Karpas-422 (cell line): Measurements from ENCODE around the gene RRP1. TPM values are rescaled to one million over a fixed set of nuclear protein-coding genes. Genes with fewer than 3 reads are reported as not detected.

Experiments used
- DNase-seq: peaks from one replicate; pipeline ENCODE4 v3.0.0-alpha.2; 2015
- H2AFZ ChIP-seq: fragments of 200-600 bp; sonication (generic); 2 replicates; pipeline ENCODE4 v1.6.1; 2014; ENCODE audit warnings: antibody characterized with exemption, low read length, mixed read lengths
- H3K27ac ChIP-seq: fragments of 200-600 bp; sonication (generic); 2 replicates; pipeline ENCODE4 v1.5.1; 2014; ENCODE audit warnings: mild to moderate bottlenecking, low read length, moderate library complexity
- H3K27me3 ChIP-seq: fragments of 200-600 bp; sonication (generic); 2 replicates; pipeline ENCODE4 v1.6.1; 2014; ENCODE audit warnings: low read length, mixed read lengths
- H3K36me3 ChIP-seq: fragments of 200-600 bp; sonication (generic); 2 replicates; pipeline ENCODE4 v1.6.1; 2014; ENCODE audit warnings: low read length, mixed read lengths; ENCODE audit not compliant: insufficient read depth
- H3K4me1 ChIP-seq: fragments of 200-600 bp; sonication (generic); 2 replicates; pipeline ENCODE4 v1.6.1; 2014; ENCODE audit warnings: mild to moderate bottlenecking, low read length, mixed read lengths
- H3K4me2 ChIP-seq: fragments of 200-600 bp; sonication (generic); 2 replicates; pipeline ENCODE4 v1.6.1; 2014; ENCODE audit warnings: low read length, low read depth, mild to moderate bottlenecking; ENCODE audit not compliant: poor library complexity, severe bottlenecking
- H3K4me3 ChIP-seq: fragments of 200-600 bp; sonication (generic); 2 replicates; pipeline ENCODE4 v1.5.1; 2014; ENCODE audit warnings: mild to moderate bottlenecking, antibody characterized with exemption, low read length, mixed read lengths
- H3K79me2 ChIP-seq: fragments of 200-600 bp; sonication (generic); 2 replicates; pipeline ENCODE4 v1.6.1; 2014; ENCODE audit warnings: mild to moderate bottlenecking, low read length, mixed read lengths
- H3K9ac ChIP-seq: fragments of 200-600 bp; sonication (generic); 2 replicates; pipeline ENCODE4 v1.6.0; 2014; ENCODE audit warnings: low read length
- H3K9me2 ChIP-seq: fragments of 200-600 bp; sonication (generic), shearing (Covaris generic); replicated peaks from 2 replicates; pipeline ENCODE4 v1.6.0; 2014; ENCODE audit warnings: mild to moderate bottlenecking, low read length, moderate library complexity; ENCODE audit not compliant: insufficient read depth
- H3K9me3 ChIP-seq: fragments of 300-700, 200-600 bp; sonication (generic); 2 replicates; pipeline ENCODE4 v1.6.1; 2014; ENCODE audit warnings: low read length, mixed read lengths
- H4K20me1 ChIP-seq: fragments of 200-600 bp; sonication (generic); 2 replicates; pipeline ENCODE4 v1.6.1; 2014; ENCODE audit warnings: mild to moderate bottlenecking, antibody characterized with exemption, low read length, low read depth; ENCODE audit not compliant: insufficient read depth
- total RNA-seq: library from RNA; depleted of rRNA; stranded (reverse); fragments of >200 nt; shearing (Covaris generic); gene quantifications from 2 replicates; pipeline ENCODE4 v1.2.3, GENCODE V29; 2014; ENCODE audit warnings: low replicate concordance

Gene RRP1
- total RNA-seq, 1 experiment from 2014 or later: 28.8 TPM

DNA sequence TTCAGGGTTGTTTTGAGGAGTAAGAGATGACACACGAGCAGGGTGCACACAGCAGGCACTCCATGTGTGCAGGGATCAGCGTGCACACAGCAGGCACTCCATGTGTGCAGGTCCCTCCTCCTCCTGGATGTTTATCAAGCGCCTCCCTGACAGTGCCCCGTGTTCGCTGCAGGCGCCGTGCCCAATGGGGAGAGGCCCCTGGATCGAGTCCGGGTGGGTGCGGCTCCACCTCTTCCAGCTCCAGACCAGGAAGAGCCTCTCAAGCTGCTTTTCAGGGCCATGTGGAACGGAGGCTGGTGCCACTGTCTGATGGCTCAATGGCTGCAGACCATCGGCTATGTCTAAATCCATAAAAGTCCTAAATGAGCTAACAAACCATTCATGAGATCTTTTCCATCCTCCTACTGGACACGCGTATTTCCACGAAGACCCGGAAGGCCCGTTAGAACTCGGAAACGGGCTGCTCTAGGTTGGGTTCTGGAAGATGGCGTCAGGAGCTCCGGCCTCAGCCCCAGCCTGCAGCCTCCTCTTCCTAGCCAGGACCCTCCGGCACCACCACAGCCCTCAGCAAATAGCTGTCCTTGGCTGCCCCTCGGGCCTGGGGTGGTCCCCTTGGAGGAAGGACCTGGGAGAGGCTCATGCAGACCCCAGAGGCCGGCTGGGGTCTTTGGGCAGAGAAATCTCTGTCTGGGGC is 36.0 kb downstream of the RRP1 start:
- no peaks in the 10 kb centered on the region for H3K27me3 ChIP-seq
- H3K9me2 ChIP-seq: no peaks in the 10 kb centered on the region
- no peaks in the 10 kb centered on the region for H3K36me3 ChIP-seq
- no peaks in the 10 kb centered on the region for H3K4me1 ChIP-seq
- DNase-seq: no peak
- H3K79me2 ChIP-seq: no peaks in the 10 kb centered on the region
- no peak overlapping the region for H3K9ac ChIP-seq
- no peak overlapping the region for H3K27ac ChIP-seq
- H4K20me1 ChIP-seq: no peaks in the 10 kb centered on the region
- no peak overlapping the region for H3K4me3 ChIP-seq
- H2AFZ ChIP-seq: no peak overlapping the region
- no peak overlapping the region for H3K4me2 ChIP-seq
- no peaks in the 10 kb centered on the region for H3K9me3 ChIP-seq

DNA sequence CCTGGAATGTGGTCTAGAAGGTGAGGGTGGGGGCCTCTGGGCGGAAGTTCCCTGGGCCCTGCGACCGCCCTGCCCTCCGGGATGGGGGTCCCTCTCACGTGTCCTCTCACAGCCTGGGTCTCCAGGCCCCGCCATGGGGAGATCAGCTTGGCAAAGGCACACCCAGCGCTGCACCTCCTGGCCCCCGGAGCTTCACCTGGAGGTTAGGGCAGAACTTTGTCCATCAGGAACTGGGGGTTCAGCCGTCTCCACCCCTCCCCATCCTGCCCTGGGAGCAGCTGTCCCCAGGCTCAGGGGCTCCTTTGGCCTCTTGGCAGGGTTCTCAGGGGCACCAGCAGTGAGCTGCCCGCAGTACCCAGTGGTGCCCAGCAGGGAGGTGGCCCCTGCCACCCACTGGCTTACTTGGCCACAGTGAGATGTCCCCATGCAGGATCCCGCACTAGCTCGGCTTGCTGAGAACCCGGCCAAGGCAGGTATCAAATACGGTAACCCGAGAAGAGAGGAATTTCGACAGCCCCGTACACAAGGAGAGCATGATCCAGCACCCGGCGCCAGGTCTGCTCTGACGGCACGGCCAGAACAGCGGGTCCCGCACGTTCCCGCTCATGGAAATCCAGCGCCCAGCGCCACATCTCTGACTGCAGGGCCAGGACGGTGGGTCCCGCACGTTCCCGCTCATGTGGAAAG is 36.7 kb downstream of the RRP1 start:
- H3K9ac ChIP-seq: no peak overlapping the region
- no peak overlapping the region for H3K4me2 ChIP-seq
- DNase-seq: no peak
- no peak overlapping the region for H2AFZ ChIP-seq
- H3K27ac ChIP-seq: no peak overlapping the region
- H3K79me2 ChIP-seq: no peaks in the 10 kb centered on the region
- H3K4me3 ChIP-seq: no peak overlapping the region
- H3K4me1 ChIP-seq: no peaks in the 10 kb centered on the region
- no peaks in the 10 kb centered on the region for H3K27me3 ChIP-seq
- H3K9me3 ChIP-seq: no peaks in the 10 kb centered on the region
- H4K20me1 ChIP-seq: no peaks in the 10 kb centered on the region
- H3K9me2 ChIP-seq: no peaks in the 10 kb centered on the region
- H3K36me3 ChIP-seq: no peaks in the 10 kb centered on the region

DNA sequence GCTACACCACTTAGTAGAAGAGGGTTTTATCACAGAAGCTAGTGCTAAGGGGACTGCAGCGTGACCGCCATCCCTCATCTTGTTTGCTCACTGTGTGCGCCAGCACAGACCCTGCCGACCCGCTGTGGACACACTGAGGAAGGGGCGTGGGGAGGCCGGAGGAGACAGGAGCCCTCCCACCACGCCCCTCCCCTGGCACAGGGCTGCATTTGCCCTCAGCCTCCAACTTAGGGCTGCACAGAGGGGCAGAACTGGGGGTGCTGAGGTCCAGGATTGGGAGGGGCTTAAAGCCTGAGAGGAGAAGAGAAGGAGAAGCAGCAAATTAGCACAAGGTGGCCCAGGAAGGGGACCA is 37.2 kb downstream of the RRP1 start:
- no peak overlapping the region for H2AFZ ChIP-seq
- H4K20me1 ChIP-seq: no peaks in the 10 kb centered on the region
- no peaks in the 10 kb centered on the region for H3K27me3 ChIP-seq
- H3K4me1 ChIP-seq: no peaks in the 10 kb centered on the region
- no peak overlapping the region for H3K4me2 ChIP-seq
- H3K4me3 ChIP-seq: no peak overlapping the region
- H3K9me2 ChIP-seq: no peaks in the 10 kb centered on the region
- H3K79me2 ChIP-seq: no peaks in the 10 kb centered on the region
- H3K9ac ChIP-seq: no peak overlapping the region
- no peaks in the 10 kb centered on the region for H3K9me3 ChIP-seq
- H3K27ac ChIP-seq: no peak overlapping the region
- no peaks in the 10 kb centered on the region for H3K36me3 ChIP-seq
- DNase-seq: no peak

DNA sequence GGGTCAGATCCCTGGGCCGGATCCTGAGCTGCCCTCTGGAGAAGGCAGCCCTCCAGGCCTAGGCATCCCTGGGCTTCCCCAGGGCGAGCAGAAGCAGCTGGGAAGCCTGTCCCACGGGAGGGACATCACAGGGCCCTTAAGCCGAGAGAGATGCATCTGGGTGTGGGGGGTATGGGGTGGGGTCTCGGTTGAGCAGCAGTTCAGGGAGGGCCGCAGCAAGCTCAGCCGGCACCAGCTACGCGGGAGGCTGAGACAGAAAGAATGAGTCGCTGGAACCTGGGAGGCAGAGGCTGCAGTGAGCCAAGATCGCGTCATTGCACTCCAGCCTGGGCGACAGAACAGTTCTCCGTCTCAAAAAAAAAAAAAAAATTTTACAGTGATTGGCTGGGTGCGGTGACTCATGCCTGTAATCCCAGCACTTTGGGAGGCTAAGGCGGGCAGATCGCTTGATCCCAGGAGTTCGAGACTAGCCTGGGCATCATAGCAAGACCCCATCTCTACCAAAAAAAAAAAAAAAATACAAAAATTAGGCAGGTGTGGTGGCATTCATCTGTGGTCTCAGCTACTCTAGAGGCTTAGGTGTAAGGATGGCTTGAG is 37.7 kb downstream of the RRP1 start:
- no peak overlapping the region for H3K4me2 ChIP-seq
- no peaks in the 10 kb centered on the region for H3K9me2 ChIP-seq
- DNase-seq: no peak
- no peak overlapping the region for H3K27ac ChIP-seq
- H3K27me3 ChIP-seq: no peaks in the 10 kb centered on the region
- H4K20me1 ChIP-seq: no peaks in the 10 kb centered on the region
- H3K79me2 ChIP-seq: no peaks in the 10 kb centered on the region
- no peak overlapping the region for H3K9ac ChIP-seq
- H3K9me3 ChIP-seq: no peaks in the 10 kb centered on the region
- no peak overlapping the region for H3K4me3 ChIP-seq
- H2AFZ ChIP-seq: no peak overlapping the region
- no peaks in the 10 kb centered on the region for H3K36me3 ChIP-seq
- no peaks in the 10 kb centered on the region for H3K4me1 ChIP-seq

DNA sequence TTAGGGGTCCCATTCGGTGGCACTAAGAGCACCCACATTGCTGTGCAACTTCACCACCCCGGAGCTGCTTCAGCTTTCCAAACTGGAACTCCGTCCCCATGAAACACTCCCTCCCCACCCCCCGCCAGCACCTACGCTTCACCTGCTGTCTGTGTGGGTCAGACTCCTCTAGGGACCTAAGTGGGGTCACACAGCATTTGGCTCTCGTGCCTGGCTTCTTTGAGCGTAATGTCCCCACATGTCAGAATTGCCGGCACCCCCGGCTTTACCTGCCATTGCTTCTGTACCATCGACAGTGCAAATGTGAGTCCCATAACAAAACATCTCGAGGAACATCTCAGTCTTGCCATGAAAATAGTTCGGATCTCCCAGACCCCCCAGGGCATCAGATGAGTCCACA is 39.8 kb downstream of the RRP1 start:
- Histone ChIP-seq H3K4me3 (no peak overlapping the region), H3K27me3 (no peaks in the 10 kb centered on the region), H3K79me2 (no peaks in the 10 kb centered on the region), H3K4me2 (no peak overlapping the region), H4K20me1 (no peaks in the 10 kb centered on the region), H3K4me1 (no peaks in the 10 kb centered on the region), H3K9ac (no peak overlapping the region), H2AFZ (no peak overlapping the region), H3K9me2 (no peaks in the 10 kb centered on the region), H3K27ac (no peak overlapping the region), H3K9me3 (no peaks in the 10 kb centered on the region), H3K36me3 (no peaks in the 10 kb centered on the region)
- DNase-seq: no peak

DNA sequence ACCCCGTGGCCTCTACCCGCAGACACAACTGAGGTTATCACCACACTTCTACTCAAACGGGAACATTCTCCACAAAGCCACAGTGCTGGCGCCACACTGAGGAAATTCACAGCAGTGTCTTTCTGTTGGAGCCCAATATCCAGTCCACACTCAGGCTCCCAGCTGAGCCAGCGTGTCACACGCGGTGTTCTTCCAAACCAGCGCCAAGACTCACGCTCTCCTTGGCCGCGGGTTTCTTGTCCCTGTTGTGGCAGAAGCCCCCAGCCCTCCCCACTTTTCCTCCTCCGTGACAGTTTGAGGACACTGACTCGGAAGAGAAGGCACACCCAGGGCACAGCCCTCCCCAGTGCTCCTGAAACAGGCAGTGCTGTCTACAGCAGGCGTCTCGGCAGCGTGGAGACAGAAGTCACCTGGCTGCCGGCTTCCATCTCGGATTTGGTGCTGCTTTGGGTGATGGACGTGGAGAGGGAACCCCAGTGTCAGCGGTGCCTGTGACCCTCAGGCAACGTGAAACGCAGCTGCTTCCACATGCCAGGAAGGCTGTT is 40.3 kb downstream of the RRP1 start:
- no peak overlapping the region for H3K9ac ChIP-seq
- no peak overlapping the region for H3K4me3 ChIP-seq
- no peak overlapping the region for H3K4me2 ChIP-seq

DNA sequence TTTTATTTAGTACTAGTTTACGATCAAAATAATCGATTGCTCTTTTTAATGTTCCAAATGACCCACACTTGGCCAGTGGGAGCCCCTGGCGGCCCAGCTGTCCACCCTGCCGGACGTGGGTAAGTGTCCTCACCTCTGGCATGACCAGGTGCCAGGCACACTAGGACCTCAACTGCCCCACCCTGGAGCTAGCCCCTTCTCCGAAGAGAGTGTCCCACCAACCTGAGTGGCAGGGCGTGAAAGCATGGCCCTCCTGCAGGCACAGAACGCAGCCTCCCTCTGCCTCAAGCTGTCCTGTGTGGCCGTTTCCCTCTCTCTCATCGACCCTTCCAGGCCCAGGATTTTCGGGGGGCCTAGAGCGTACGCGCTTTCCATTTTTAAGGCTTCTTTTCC is 42.8 kb downstream of the RRP1 start:
- Histone ChIP-seq H3K4me2 (no peak overlapping the region), H3K79me2 (no peaks in the 10 kb centered on the region), H3K4me3 (no peak overlapping the region), H3K4me1 (no peaks in the 10 kb centered on the region), H3K9me2 (no peaks in the 10 kb centered on the region), H4K20me1 (no peaks in the 10 kb centered on the region), H3K9ac (no peak overlapping the region), H3K27ac (no peak overlapping the region), H3K9me3 (no peaks in the 10 kb centered on the region), H3K36me3 (no peaks in the 10 kb centered on the region), H2AFZ (no peak overlapping the region), H3K27me3 (no peaks in the 10 kb centered on the region)
- DNase-seq: no peak

More for the DNA sequence above, 40.3 kb downstream of the RRP1 start:
- Histone ChIP-seq H3K9me2 (no peaks in the 10 kb centered on the region), H4K20me1 (no peaks in the 10 kb centered on the region), H3K4me1 (no peaks in the 10 kb centered on the region), H3K36me3 (no peaks in the 10 kb centered on the region), H3K27ac (no peak overlapping the region), H2AFZ (no peak overlapping the region), H3K27me3 (no peaks in the 10 kb centered on the region), H3K79me2 (no peaks in the 10 kb centered on the region), H3K9me3 (no peaks in the 10 kb centered on the region)
- DNase-seq: no peak

DNA sequence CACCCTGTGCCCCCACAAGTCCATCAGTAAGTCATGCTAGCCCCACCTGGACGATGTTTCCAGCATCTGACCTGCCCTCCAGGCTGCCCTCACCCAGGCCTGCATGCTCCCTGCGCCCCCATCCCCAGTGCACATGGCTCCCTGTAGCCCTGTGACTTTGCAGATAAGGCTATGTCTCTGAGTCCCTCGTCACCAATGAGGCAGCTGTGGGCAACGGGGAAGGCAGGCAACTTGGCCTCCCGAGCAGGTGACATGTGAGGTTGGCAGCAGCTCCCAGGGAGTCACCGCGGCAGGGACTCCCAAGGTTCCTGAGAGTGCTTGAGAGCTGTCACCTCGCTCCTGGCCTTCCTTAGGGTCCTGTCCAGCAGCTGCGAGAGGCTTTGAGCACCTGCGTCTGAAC is 43.3 kb downstream of the RRP1 start:
- no peaks in the 10 kb centered on the region for H3K9me2 ChIP-seq
- no peaks in the 10 kb centered on the region for H4K20me1 ChIP-seq
- no peak overlapping the region for H3K4me2 ChIP-seq
- no peak overlapping the region for H3K27ac ChIP-seq
- no peaks in the 10 kb centered on the region for H3K27me3 ChIP-seq
- DNase-seq: no peak
- H3K36me3 ChIP-seq: no peaks in the 10 kb centered on the region
- no peak overlapping the region for H3K9ac ChIP-seq
- no peaks in the 10 kb centered on the region for H3K79me2 ChIP-seq
- H3K9me3 ChIP-seq: no peaks in the 10 kb centered on the region
- H3K4me1 ChIP-seq: no peaks in the 10 kb centered on the region
- no peak overlapping the region for H3K4me3 ChIP-seq
- no peak overlapping the region for H2AFZ ChIP-seq
